Heart left ventricle (tissue), 16 donors: ENCODE data around the gene FRS2. TPM values are rescaled to one million over a fixed set of nuclear protein-coding genes. Genes with fewer than 3 reads are reported as not detected.

ENCODE experiments used
- ATAC-seq, 4 donors: fragments of 200-7000 bp; cut with Tn5 transposase; one replicate each; pipeline ENCODE4 v1.9.1; 2020 to 2022; ENCODE audit warnings: moderate library complexity in 4 of 4, mild to moderate bottlenecking in 3 of 4, moderate number of reproducible peaks in 1 of 4
- DNase-seq, 5 donors: peaks; one replicate each; pipeline ENCODE4 v3.0.0-alpha.2; 2020
- H3K27ac ChIP-seq, 12 donors: fragments of 200-600 bp; sonication (generic) in 4 of 12; one replicate each; pipeline versions ENCODE4 v1.5.0 to v1.8.0; 2016 to 2022; ENCODE audit warnings: mild to moderate bottlenecking in 2 of 12
- H3K27me3 ChIP-seq, 9 donors: fragments of 200-600 bp; sonication (generic) in 2 of 9; one replicate each; pipeline versions ENCODE4 v1.5.1 to v1.8.0; 2016 to 2022; ENCODE audit warnings: mild to moderate bottlenecking in 3 of 9
- H3K36me3 ChIP-seq, 9 donors: fragments of 200-600 bp; sonication (generic) in 2 of 9; one replicate each; pipeline versions ENCODE4 v1.5.0 to v1.8.0; 2018 to 2022; ENCODE audit warnings: mild to moderate bottlenecking in 2 of 9
- H3K4me1 ChIP-seq, 12 donors: fragments of 200-600 bp; sonication (generic) in 4 of 12; one replicate each; pipeline versions ENCODE4 v1.5.0 to v1.8.0; 2016 to 2022; ENCODE audit warnings: mild to moderate bottlenecking in 3 of 12
- H3K4me3 ChIP-seq, 12 donors: fragments of 200-600 bp; sonication (generic) in 4 of 12; one replicate each; pipeline versions ENCODE4 v1.5.0 to v1.8.0; 2017 to 2022; ENCODE audit warnings: mild to moderate bottlenecking in 9 of 12, moderate library complexity in 4 of 12
- H3K9me3 ChIP-seq, 12 donors: fragments of 200-600 bp; sonication (generic) in 4 of 12; one replicate each; pipeline versions ENCODE4 v1.5.0 to v1.8.0; 2016 to 2022; ENCODE audit warnings: mild to moderate bottlenecking in 1 of 12
- CTCF ChIP-seq, 12 donors: fragments of 200-600 bp; sonication (generic) in 4 of 12; IDR thresholded peaks; one replicate each; pipeline versions ENCODE4 v1.5.0 to v1.8.0; 2018 to 2022; ENCODE audit warnings: antibody characterized with exemption in 12 of 12, mild to moderate bottlenecking in 5 of 12
- POLR2A ChIP-seq, 2 donors: fragments of 450-650 bp; IDR thresholded peaks; one replicate each; pipeline ENCODE4 v1.6.1; 2017; ENCODE audit warnings: antibody characterized with exemption in 2 of 2, mild to moderate bottlenecking in 2 of 2, moderate library complexity in 2 of 2
- WGBS, 4 donors: extraction: QIAGEN DNeasy Blood & Tissue Kit in 2 of 4; methylation state at CpG; one replicate each; pipeline versions ENCODE4 v1.1.5 to v1.1.7; 2013 to 2018; 5-methylcytosine and 5-hydroxymethylcytosine counted together
- intact Hi-C, 10 donors: fragments of 100-400 bp; cut with DNase I; formaldehyde crosslinking; loops; one replicate each; pipeline versions ENCODE4 v1.11.1 to v1.14.2; 2022
- polyA plus RNA-seq, 2 donors: library from polyadenylated mRNA; stranded (reverse); fragments of 200-250 nt; gene quantifications; one replicate each; pipeline ENCODE4 v1.2.3, GENCODE V29; 2013
- total RNA-seq, 9 donors: library from RNA; depleted of rRNA in 2 of 9; stranded (reverse); fragments of >200 nt in 2 of 9; fragmentation: NEBNext Ultra II Directional in 3 of 9; extraction: Animal tissue kit (Norgen Biotek cat#: 25700) in 3 of 9; gene quantifications; one replicate each; pipeline versions ENCODE4 v1.1.0 to v1.2.4, GENCODE V29; 2016 to 2023
- donor health status: ischemic (EF 13 %, LVEDD 7.1; RV severe dilation, severe dysfunction).
- donor health status: healthy with polysubstance abuse.
- donor health status: DM: no; HTN: yes; CAD: no.
- donor health status: DM: no; HTN: no; CAD: no.
- donor health status: ischemic (EF 25% LVEDD 6.9; RV normal size, moderate dysfunction).
- donor health status: ischemic (EF 25% LVEDD 5.7; RV mildly dilated, moderate dysfunction).
- donor health status: healthy.
- donor health status: DM: yes; HTN: yes; CAD: no.
- donor health status: ischemic (EF 35%, LVEDD 5.7; RV mildly dilated, moderate dysfunction).
- donor health status: nonischemic (EF 11% LVEDD 7.7; RV severe dilation, severe dysfunction).
- donor health status: DM: yes; HTN: yes; CAD: no.
- donor health status: PGD.
- donor health status: ischemic (EF 29% LVEDD 5.4; RV normal size, mild dysfunction).
- donor health status: nonischemic (EF 23%, LVEDD 6.1; RV moderate dilation, normal function).

The FRS2 gene
- total and polyA plus RNA-seq, 11 donors = 2.6 to 33.9 (median 20.3) TPM

DNA sequence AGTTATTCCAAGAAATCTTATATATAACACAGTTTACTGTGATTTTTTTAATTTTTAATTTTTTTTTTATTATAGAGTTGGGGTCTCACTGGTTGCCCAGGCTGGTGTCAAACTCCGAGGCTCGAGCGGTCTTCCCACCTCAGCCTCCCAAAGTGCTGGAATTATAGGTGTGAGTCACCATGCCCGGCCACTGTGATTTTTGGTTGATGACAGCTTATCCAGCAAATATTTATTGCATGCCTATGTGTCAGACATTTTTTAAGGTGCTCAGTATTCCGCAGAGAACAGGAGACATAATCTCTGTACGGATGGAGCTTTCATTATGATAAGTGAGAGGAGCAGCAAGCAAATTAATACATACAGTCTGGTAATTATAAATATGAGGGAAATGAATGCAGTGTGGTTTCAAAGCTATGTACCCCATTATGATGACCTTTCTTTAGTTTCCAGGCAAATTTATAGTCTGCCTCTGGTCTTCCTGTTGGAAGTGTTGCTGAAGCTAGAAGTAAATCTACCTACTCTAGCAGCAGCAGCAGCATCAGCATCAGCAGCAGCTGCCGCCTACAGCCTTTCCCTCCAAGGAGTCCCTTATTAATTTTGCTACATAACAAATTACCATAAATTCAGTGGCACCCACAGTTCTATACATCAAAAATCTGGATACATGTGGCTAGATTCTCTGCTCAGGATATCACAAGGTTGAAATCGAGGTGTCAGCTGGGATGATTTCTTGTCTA lies 32.3 kb downstream of the FRS2 start:
- Histone ChIP-seq H3K9me3 (no peaks in the 10 kb centered on the region), H3K4me3 (no peak overlapping the region), H3K4me1 (peaks cover 0 to 67% (median 30%) of the 10 kb centered on the region in 12 donors), H3K27ac (no peak overlapping the region), H3K27me3 (no peaks in the 10 kb centered on the region), H3K36me3 (no peaks in the 10 kb centered on the region)
- 90 to 93% (median 91%) methylated on average over 8 of the region's 8 CpGs for WGBS, 4 donors
- TF ChIP-seq CTCF (IDR thresholded peaks at IDR 0.05) (no peak), POLR2A (IDR thresholded peaks at IDR 0.05) (no peak)
- no peak for ATAC-seq
- intact Hi-C loops = no loop called here
- no peak for DNase-seq

- H3K36me3 ChIP-seq = no peaks in the 10 kb centered on the region
- ATAC-seq = no peak
- peaks cover 0 to 90% (median 50%) of the 10 kb centered on the region in 12 donors for H3K4me1 ChIP-seq
- no peaks in the 10 kb centered on the region for H3K27me3 ChIP-seq
- 68 to 83% (median 78%) methylated on average over 1 of the region's 1 CpG for WGBS, 4 donors
- H3K27ac ChIP-seq = no peak overlapping the region
- no peaks in the 10 kb centered on the region for H3K9me3 ChIP-seq
- no peak overlapping the region for H3K4me3 ChIP-seq
- DNase-seq = no peak
- TF ChIP-seq CTCF (IDR thresholded peaks at IDR 0.05) = no peak
- TF ChIP-seq POLR2A (IDR thresholded peaks at IDR 0.05) = no peak
- intact Hi-C loops = loop anchor here in 1 of 10 donors (5.0 kb wide), 1 partner anchor 36 kb away; the partner anchor contains the start of gene FRS2
These were observed 37.9 kb downstream of the FRS2 start for GRCh38 chr12:69508091-69508490.

- no peaks in the 10 kb centered on the region for H3K36me3 ChIP-seq
- TF ChIP-seq CTCF (IDR thresholded peaks at IDR 0.05) (no peak), POLR2A (IDR thresholded peaks at IDR 0.05) (no peak)
- peaks cover 0 to 94% (median 52%) of the 10 kb centered on the region in 12 donors for H3K4me1 ChIP-seq
- H3K27me3 ChIP-seq = no peaks in the 10 kb centered on the region
- 78 to 85% (median 81%) methylated on average over 1 of the region's 1 CpG for WGBS, 4 donors
- H3K27ac ChIP-seq = no peak overlapping the region
- ATAC-seq = no peak
- intact Hi-C loops = loop anchor here in 1 of 10 donors (5.0 kb wide), 1 partner anchor 36 kb away; the partner anchor contains the start of gene FRS2
- H3K9me3 ChIP-seq = no peaks in the 10 kb centered on the region
- DNase-seq = no peak
- H3K4me3 ChIP-seq = no peak overlapping the region
These were observed 38.4 kb downstream of the FRS2 start for GRCh38 chr12:69508621-69509020.

DNA sequence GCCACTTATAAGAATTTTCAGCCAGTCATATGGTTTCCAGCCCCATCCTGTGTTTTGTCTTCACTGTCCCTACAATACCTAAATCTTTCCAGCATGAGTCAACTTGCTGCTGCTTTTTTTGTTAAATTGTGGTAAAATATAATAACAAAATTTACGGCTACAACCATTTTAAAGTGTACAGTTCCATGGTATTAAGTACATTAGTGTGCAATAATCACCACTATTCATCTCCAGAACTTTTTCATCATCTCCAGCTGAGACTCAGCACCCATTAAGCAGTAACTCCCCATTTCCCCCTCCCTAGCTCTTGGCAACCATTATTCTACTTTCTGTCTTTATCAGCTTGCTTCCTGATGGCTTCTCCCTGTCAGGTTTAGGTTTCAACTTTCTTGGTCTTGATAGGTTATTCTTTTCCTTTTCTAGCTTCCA lies 39.1 kb downstream of the FRS2 start:
- Histone ChIP-seq H3K27me3 (no peaks in the 10 kb centered on the region), H3K4me3 (no peak overlapping the region), H3K4me1 (peaks cover 0 to 97% (median 54%) of the 10 kb centered on the region in 12 donors), H3K36me3 (no peaks in the 10 kb centered on the region), H3K9me3 (no peaks in the 10 kb centered on the region), H3K27ac (peak overlapping the region in 1 of 12 donors; percentile 33)
- no peak for ATAC-seq
- TF ChIP-seq CTCF (IDR thresholded peaks at IDR 0.05) = no peak
- no peak for DNase-seq
- intact Hi-C loops = loop anchor here in 1 of 10 donors (5.0 kb wide), 1 partner anchor 37 kb away; the partner anchor contains the start of gene FRS2
- 82 to 96% (median 89%) methylated on average over 1 of the region's 1 CpG for WGBS, 4 donors
